BE2C (cell line): Measurements from ENCODE around the gene ASNSD1.
"Not testable (repeated sequence)": the region's sequence is repeated elsewhere in the genome, so short reads cannot be mapped to it uniquely, and the experiment has no call there.

ENCODE experiments used
- DNase-seq: peaks from one replicate; pipeline ENCODE4 v3.0.0-alpha.2; 2020
- H3K27me3 ChIP-seq: fragments of 250-450 bp; sonication (Bioruptor Pico); 2 replicates; pipeline ENCODE4 v1.5.1; 2020; ENCODE audit warnings: mild to moderate bottlenecking
- H3K36me3 ChIP-seq: fragments of 250-450 bp; sonication (Bioruptor Pico); 2 replicates; pipeline ENCODE4 v1.5.1; 2020; ENCODE audit warnings: mild to moderate bottlenecking
- H3K4me1 ChIP-seq: fragments of 250-450 bp; sonication (Bioruptor Pico); 2 replicates; pipeline ENCODE4 v1.5.1; 2020
- H3K4me3 ChIP-seq: 2 replicates; pipeline ENCODE4 v1.5.1; 2011; ENCODE audit warnings: low read depth, low read length
- H3K9me3 ChIP-seq: fragments of 250-450 bp; sonication (Bioruptor Pico); 2 replicates; pipeline ENCODE4 v1.5.1; 2020
- CTCF ChIP-seq: IDR thresholded peaks from 2 replicates; pipeline ENCODE4 v1.5.1; 2012; ENCODE audit warnings: mild to moderate bottlenecking, low read depth, low read length

Gene ASNSD1

GRCh38 chr2:189679226-189679625 is 18.0 kb downstream of the ASNSD1 start:
- no peaks in the 10 kb centered on the region for H3K36me3 ChIP-seq
- no peaks in the 10 kb centered on the region for H3K27me3 ChIP-seq
- no peak overlapping the region for H3K4me3 ChIP-seq
- no peaks in the 10 kb centered on the region for H3K9me3 ChIP-seq
- H3K4me1 ChIP-seq, result no peaks in the 10 kb centered on the region
- no peak for TF ChIP-seq CTCF
- no peak for DNase-seq

GRCh38 chr2:189681203-189681602 is 19.9 kb downstream of the ASNSD1 start:
- H3K9me3 ChIP-seq, result no peaks in the 10 kb centered on the region
- no peaks in the 10 kb centered on the region for H3K4me1 ChIP-seq
- H3K4me3 ChIP-seq, result no peak overlapping the region
- H3K36me3 ChIP-seq, result no peaks in the 10 kb centered on the region
- no peak for DNase-seq
- no peak for TF ChIP-seq CTCF
- H3K27me3 ChIP-seq, result no peaks in the 10 kb centered on the region

GRCh38 chr2:189681903-189682302 is 20.6 kb downstream of the ASNSD1 start:
- TF ChIP-seq CTCF, result no peak
- H3K36me3 ChIP-seq, result no peaks in the 10 kb centered on the region
- no peaks in the 10 kb centered on the region for H3K27me3 ChIP-seq
- DNase-seq, result no peak
- H3K4me1 ChIP-seq, result no peaks in the 10 kb centered on the region
- H3K9me3 ChIP-seq, result no peaks in the 10 kb centered on the region
- no peak overlapping the region for H3K4me3 ChIP-seq

- no peak for DNase-seq
Observed at GRCh38 chr2:189683348-189683747, 22.1 kb downstream of the ASNSD1 start.

GRCh38 chr2:189684811-189685210 is 23.6 kb downstream of the ASNSD1 start:
- Histone ChIP-seq H3K36me3 (no peaks in the 10 kb centered on the region), H3K4me3 (no peak overlapping the region), H3K9me3 (no peaks in the 10 kb centered on the region), H3K4me1 (no peaks in the 10 kb centered on the region), H3K27me3 (no peaks in the 10 kb centered on the region)
- DNase-seq, result no peak
- TF ChIP-seq CTCF, result no peak

More at GRCh38 chr2:189683348-189683747, 22.1 kb downstream of the ASNSD1 start:
- H3K4me3 ChIP-seq, result no peak overlapping the region
- H3K4me1 ChIP-seq, result no peaks in the 10 kb centered on the region
- no peak for TF ChIP-seq CTCF
- H3K9me3 ChIP-seq, result no peaks in the 10 kb centered on the region
- H3K36me3 ChIP-seq, result no peaks in the 10 kb centered on the region
- H3K27me3 ChIP-seq, result no peaks in the 10 kb centered on the region

GRCh38 chr2:189685540-189686229 is 24.4 kb downstream of the ASNSD1 start:
- TF ChIP-seq CTCF, result no peak
- Histone ChIP-seq H3K4me3 (no peak overlapping the region), H3K4me1 (no peaks in the 10 kb centered on the region), H3K9me3 (no peaks in the 10 kb centered on the region), H3K36me3 (no peaks in the 10 kb centered on the region), H3K27me3 (no peaks in the 10 kb centered on the region)
- no peak for DNase-seq

- DNase-seq, H3K4me1 ChIP-seq, H3K4me3 ChIP-seq, H3K36me3 ChIP-seq, H3K9me3 ChIP-seq, H3K27me3 ChIP-seq: not testable (repeated sequence)
Observed at GRCh38 chr2:189687796-189688195, 26.5 kb downstream of the ASNSD1 start.
